Fibroblast of the aortic adventitia (primary cell): ENCODE results near the gene UBE2QL1. TPM values are rescaled to one million over a fixed set of nuclear protein-coding genes. Genes with fewer than 3 reads are reported as not detected.

Experiments used
- DNase-seq: peaks from one replicate; pipeline ENCODE4 v3.0.0-alpha.2; 2010; ENCODE audit warnings: low read depth
- H3K4me3 ChIP-seq: 2 replicates; pipeline ENCODE4 v1.5.1; 2011; ENCODE audit warnings: low read depth, mild to moderate bottlenecking, control low read depth, low read length, moderate library complexity
- total RNA-seq: library from RNA; depleted of rRNA; stranded (reverse); fragments of >200 nt; gene quantifications from 2 replicates; pipeline ENCODE4 v1.2.3, GENCODE V29; 2012; ENCODE audit warnings: low replicate concordance
- TF ChIP-seq, protein P1 (sequence below): IDR thresholded peaks from 2 replicates; pipeline ENCODE4 v1.5.1; 2011; ENCODE audit warnings: mild to moderate bottlenecking, low read length, control low read depth, inconsistent platforms; ENCODE audit not compliant: insufficient read depth

The UBE2QL1 gene
- total RNA-seq, 1 donor = under 0.01 TPM

DNA sequence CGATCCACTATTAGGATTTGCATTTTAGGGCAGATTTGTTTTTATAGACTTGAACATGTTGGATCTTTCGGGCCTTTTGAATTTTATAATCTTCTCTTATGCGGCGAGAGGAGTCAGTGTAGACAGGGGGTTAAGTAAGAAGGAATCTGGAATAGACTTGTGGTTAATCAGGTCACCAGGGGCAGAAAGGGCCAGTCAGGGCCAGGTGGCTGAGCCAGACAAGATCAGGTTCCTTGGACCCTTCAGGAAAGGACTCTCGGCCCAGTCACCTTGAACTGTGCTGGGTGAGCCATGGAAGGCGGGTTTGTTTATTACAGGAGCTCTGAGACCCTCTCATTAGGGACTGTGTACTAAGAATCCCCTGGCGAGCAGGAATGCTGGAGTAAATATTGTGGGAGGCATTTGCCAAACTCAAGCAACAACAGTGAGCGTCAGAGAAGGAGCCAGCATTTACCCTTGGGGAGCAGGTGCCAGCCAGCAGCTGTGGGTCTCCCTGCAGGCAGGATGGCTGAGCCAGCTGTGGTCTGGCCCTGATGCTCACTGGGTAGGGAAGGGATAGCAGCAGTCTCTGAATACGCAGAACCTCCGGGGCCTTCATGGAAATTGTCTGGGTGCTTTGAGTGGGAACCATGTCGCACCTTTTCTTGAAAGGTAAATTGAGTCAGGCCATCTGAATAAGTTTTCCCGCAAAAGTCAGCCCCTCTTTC, 79.2 kb downstream of the UBE2QL1 start:
- TF ChIP-seq, protein P1, sequence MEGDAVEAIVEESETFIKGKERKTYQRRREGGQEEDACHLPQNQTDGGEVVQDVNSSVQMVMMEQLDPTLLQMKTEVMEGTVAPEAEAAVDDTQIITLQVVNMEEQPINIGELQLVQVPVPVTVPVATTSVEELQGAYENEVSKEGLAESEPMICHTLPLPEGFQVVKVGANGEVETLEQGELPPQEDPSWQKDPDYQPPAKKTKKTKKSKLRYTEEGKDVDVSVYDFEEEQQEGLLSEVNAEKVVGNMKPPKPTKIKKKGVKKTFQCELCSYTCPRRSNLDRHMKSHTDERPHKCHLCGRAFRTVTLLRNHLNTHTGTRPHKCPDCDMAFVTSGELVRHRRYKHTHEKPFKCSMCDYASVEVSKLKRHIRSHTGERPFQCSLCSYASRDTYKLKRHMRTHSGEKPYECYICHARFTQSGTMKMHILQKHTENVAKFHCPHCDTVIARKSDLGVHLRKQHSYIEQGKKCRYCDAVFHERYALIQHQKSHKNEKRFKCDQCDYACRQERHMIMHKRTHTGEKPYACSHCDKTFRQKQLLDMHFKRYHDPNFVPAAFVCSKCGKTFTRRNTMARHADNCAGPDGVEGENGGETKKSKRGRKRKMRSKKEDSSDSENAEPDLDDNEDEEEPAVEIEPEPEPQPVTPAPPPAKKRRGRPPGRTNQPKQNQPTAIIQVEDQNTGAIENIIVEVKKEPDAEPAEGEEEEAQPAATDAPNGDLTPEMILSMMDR = no peak
- no peak for DNase-seq
- no peak overlapping the region for H3K4me3 ChIP-seq

DNA sequence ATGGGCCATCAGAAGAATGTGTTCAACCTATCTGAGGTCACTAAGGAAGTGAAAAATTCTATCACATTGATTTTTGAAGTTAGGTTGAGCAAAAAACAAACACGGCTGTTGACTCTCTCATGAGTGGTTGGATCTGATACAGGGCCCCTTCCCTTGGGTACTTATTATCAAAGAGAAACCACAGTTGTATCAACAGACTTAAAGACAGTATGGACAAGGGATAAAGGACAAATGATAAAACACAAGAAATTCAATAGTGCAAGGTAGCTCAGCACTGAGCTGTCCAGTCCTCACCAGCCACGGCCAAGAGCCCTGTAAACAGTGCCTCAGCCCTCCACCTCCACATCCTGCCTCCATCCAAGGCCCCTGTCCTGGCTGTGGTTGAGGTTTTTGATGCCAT, 86.9 kb downstream of the UBE2QL1 start:
- no peak for DNase-seq

DNA sequence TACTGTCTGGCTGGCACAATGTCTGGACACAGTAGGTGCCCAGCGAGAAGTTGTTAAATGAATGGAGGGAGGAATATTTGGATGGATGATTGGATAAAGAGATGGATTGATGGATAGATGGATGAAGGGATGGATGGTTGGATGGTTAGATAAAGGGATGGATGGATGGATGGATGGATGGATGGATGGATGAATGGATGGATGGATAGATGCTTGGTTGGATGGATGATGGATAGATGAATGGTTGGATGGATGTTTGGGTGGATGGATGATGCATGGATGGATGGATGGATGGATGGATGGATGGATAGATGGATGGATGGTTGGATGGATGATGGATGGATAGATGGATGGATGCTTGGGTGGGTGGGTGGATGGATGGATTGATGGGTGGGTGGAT, 90.4 kb downstream of the UBE2QL1 start:
- TF ChIP-seq, protein P1 = no peak
- DNase-seq = no peak

More for the DNA sequence above, 86.9 kb downstream of the UBE2QL1 start:
- TF ChIP-seq, protein P1 = no peak
- H3K4me3 ChIP-seq = no peak overlapping the region

DNA sequence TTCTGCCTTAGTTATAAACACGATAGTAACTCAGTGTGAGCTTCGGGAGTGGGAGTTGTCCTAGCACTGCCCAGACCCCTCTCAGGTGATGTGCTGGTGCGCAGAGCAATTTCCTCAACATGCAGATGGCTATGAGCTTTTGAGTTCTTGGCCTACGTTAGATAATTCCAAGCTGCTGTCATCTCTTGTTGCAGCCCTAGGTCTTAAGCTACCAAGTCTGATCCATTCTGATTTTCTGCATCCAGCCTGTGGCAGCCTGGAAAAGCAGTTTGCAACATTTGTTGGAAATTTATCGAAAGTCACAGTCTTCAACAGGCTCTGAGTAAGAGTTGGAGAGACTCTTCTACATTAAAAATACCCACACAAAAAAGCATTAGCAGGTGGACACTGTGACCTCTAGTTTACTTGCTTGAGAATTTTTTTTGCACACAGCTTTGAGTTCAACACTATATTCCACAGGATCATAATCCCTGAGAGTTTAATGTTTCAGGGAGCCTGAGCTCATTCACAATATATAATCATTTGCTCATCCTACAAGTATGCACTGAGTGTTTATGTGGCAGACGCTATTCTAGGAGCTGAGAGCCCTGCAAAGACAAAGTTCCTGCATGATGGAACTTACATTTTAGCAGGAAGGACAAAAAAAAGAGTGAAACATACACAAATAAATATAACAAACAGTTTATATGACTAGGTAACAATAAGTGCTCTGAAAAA, 91.6 kb downstream of the UBE2QL1 start:
- H3K4me3 ChIP-seq = no peak overlapping the region
- DNase-seq = no peak
- TF ChIP-seq, protein P1 = no peak

More for the DNA sequence above, 90.4 kb downstream of the UBE2QL1 start:
- H3K4me3 ChIP-seq = no peak overlapping the region

DNA sequence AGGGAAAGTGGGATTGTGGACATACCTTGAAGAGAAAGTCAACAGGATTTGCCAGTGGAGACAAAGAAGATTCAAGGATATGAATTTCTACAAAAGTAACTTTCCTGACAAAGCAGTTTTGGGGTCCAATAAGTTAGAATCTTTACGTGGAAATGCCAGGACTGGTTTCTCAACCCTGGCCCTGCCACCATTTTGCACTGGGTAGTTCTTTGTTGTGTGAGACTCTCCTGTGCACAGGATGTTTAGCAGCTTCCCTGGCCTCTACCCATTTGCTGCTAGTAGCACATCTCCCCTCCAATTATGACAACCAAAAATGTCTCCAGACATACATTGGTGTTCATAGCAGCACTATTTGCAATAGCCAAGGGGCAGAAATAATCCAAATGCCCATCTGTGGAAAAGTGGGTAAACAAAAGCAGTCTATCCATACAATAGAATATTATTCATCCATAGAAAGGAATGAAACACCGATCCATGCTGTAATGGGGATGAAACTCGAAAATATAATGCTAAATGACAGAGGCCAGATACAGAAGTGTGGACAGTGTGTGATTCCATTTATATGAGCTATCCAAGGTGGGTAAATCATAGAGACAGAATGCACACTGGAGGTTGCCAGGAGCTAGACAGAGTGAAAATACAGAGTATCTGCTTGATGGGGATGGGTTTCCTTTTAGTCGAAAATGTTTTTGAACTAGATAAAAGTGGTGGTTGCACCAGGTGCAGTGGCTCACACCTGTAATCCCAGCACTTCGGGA, 92.8 kb downstream of the UBE2QL1 start:
- H3K4me3 ChIP-seq = no peak overlapping the region
- DNase-seq = no peak
- TF ChIP-seq, protein P1 = no peak

DNA sequence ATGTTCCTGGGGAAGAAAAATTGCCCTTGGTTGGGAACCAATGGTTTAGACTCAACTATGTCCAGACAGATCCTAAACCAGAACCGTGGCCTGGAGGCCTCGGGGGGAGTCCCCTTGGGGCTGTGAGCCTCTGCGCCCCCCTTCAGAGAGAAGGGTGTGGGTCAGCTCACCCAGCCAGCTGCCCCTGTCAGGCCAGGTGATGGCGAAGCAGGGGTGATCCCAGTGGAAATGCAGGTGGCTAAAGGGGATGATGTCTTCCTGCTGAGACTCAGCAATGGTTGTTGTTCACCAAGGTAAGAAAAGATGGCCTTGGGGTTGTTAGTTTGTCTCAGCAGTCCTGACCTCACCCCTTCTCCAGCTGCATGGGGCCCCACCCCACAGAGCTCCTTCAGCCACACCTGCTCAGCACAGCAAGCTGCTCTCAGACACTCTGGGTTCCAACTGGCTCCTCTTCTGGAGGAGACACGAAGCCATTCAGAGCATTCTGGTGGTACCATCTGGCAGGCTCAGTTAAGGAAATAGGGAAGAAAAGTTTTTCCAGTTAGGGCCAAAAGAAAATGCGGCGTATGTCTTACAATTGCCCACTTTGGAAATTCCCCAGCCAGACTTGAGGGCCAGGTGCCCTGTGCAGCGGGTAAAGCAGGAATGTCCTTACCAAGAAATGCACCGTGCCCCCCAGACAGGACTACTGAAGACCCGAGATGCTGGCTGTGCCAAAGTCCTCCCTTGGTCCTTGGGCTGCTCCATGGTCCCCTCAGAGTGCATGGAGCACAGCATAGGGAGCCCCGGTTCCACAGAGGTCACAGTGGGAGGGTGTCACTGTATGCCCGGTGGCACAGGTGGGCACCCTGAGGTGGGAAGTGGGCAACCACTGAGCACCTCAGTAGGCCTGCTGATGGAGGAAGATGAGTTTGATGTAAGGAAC, 94.0 kb downstream of the UBE2QL1 start:
- no peak overlapping the region for H3K4me3 ChIP-seq
- DNase-seq = no peak
- TF ChIP-seq, protein P1 = no peak
